Stimulated activated CD4-positive, alpha-beta T cell treated with anti-CD3 and anti-CD28 coated beads, TNF-alpha, amount 100 ng/mL, for 48 hours (primary cell): ENCODE results near the gene CSAD.

ENCODE experiments used
- DNase-seq, 3 donors: peaks; one replicate each; pipeline ENCODE4 v3.0.0-alpha.2; 2020; ENCODE audit warnings: low read depth in 3 of 3

CSAD gene

GRCh38 chr12:53199700-53200099 lies 19.0 kb upstream of the CSAD start:
- no peak for DNase-seq

- DNase-seq: no peak
These were observed 17.9 kb upstream of the CSAD start for GRCh38 chr12:53198486-53199110.

- DNase-seq: no peak
These were observed 16.4 kb upstream of the CSAD start for GRCh38 chr12:53197011-53197640.

- DNase-seq: no peak
These were observed 15.8 kb upstream of the CSAD start for GRCh38 chr12:53196486-53196885.

- no peak for DNase-seq
These were observed 15.0 kb upstream of the CSAD start for GRCh38 chr12:53195516-53196420.

GRCh38 chr12:53194973-53195372 lies 14.2 kb upstream of the CSAD start:
- DNase-seq: no peak

GRCh38 chr12:53193985-53194716 lies 13.4 kb upstream of the CSAD start:
- DNase-seq: no peak

- no peak for DNase-seq
These were observed 12.3 kb upstream of the CSAD start for GRCh38 chr12:53193040-53193439.

GRCh38 chr12:53192531-53193021 lies 11.9 kb upstream of the CSAD start:
- no peak for DNase-seq

- no peak for DNase-seq
These were observed 11.3 kb upstream of the CSAD start for GRCh38 chr12:53191885-53192530.

- no peak for DNase-seq
These were observed 10.6 kb upstream of the CSAD start for GRCh38 chr12:53191096-53191884.

GRCh38 chr12:53190108-53190729 lies 9.5 kb upstream of the CSAD start:
- no peak for DNase-seq

- DNase-seq: no peak
These were observed 6.6 kb upstream of the CSAD start for GRCh38 chr12:53187145-53187899.

GRCh38 chr12:53186745-53187144 lies 6.0 kb upstream of the CSAD start:
- no peak for DNase-seq

GRCh38 chr12:53185582-53186153 lies 4.9 kb upstream of the CSAD start:
- DNase-seq: no peak

GRCh38 chr12:53184828-53185227 lies 4.1 kb upstream of the CSAD start:
- no peak for DNase-seq

- DNase-seq: no peak
These were observed 2.2 kb upstream of the CSAD start for GRCh38 chr12:53182903-53183302.

- DNase-seq: no peak
These were observed 1.2 kb upstream of the CSAD start for GRCh38 chr12:53181935-53182334.
